ENCODE measurements around the gene OPCML.

The OPCML gene

GRCh38 chr11:132744771-132745170 lies 787.5 kb downstream of the OPCML start:
- DNase-seq (ENCODE audit: low read depth in 2 of 2) = peak; percentile 50 to 54

GRCh38 chr11:132743601-132744000 lies 788.7 kb downstream of the OPCML start:
- DNase-seq (ENCODE audit: low read depth in 2 of 2) = no peak

- no peak for DNase-seq (ENCODE audit: low read depth in 2 of 2)
Measured at GRCh38 chr11:132742929-132743328, 789.4 kb downstream of the OPCML start.

- DNase-seq (ENCODE audit: low read depth in 2 of 2) = peak; percentile 96
Measured at GRCh38 chr11:132734217-132734616, 798.1 kb downstream of the OPCML start.

- no peak for DNase-seq (ENCODE audit: low read depth in 2 of 2)
Measured at GRCh38 chr11:132728026-132728425, 804.3 kb downstream of the OPCML start.

- DNase-seq (ENCODE audit: low read depth in 2 of 2) = no peak
Measured at GRCh38 chr11:132721526-132721925, 810.8 kb downstream of the OPCML start.

- no peak for DNase-seq (ENCODE audit: low read depth in 2 of 2)
Measured at GRCh38 chr11:132719684-132720083, 812.6 kb downstream of the OPCML start.

GRCh38 chr11:132718711-132719671 lies 813.3 kb downstream of the OPCML start:
- peak in 1 of 2 experiments; percentile 28 for DNase-seq (ENCODE audit: low read depth in 2 of 2)

GRCh38 chr11:132717824-132718223 lies 814.5 kb downstream of the OPCML start:
- no peak for DNase-seq (ENCODE audit: low read depth in 2 of 2)

GRCh38 chr11:132716037-132716436 lies 816.3 kb downstream of the OPCML start:
- DNase-seq (ENCODE audit: low read depth in 2 of 2) = no peak

- no peak for DNase-seq (ENCODE audit: low read depth in 2 of 2)
Measured at GRCh38 chr11:132714859-132715440, 817.4 kb downstream of the OPCML start.

GRCh38 chr11:132712466-132712865 lies 819.8 kb downstream of the OPCML start:
- DNase-seq (ENCODE audit: low read depth in 2 of 2) = no peak

GRCh38 chr11:132704781-132705375 lies 827.4 kb downstream of the OPCML start:
- DNase-seq (ENCODE audit: low read depth in 2 of 2) = no peak

GRCh38 chr11:132692891-132693290 lies 839.4 kb downstream of the OPCML start:
- no peak for DNase-seq (ENCODE audit: low read depth in 2 of 2)

- DNase-seq (ENCODE audit: low read depth in 2 of 2) = no peak
Measured at GRCh38 chr11:132691848-132692550, 840.3 kb downstream of the OPCML start.

- DNase-seq (ENCODE audit: low read depth in 2 of 2) = no peak
Measured at GRCh38 chr11:132686886-132687285, 845.4 kb downstream of the OPCML start.

- peak; percentile 68 to 72 for DNase-seq (ENCODE audit: low read depth in 2 of 2)
Measured at GRCh38 chr11:132685174-132685611, 847.1 kb downstream of the OPCML start.

- DNase-seq (ENCODE audit: low read depth in 2 of 2) = no peak
Measured at GRCh38 chr11:132683602-132684001, 848.7 kb downstream of the OPCML start.

GRCh38 chr11:132681971-132682370 lies 850.3 kb downstream of the OPCML start:
- DNase-seq (ENCODE audit: low read depth in 2 of 2) = no peak

- no peak for DNase-seq (ENCODE audit: low read depth in 2 of 2)
Measured at GRCh38 chr11:132680584-132680983, 851.7 kb downstream of the OPCML start.

GRCh38 chr11:132674151-132674550 lies 858.1 kb downstream of the OPCML start:
- DNase-seq (ENCODE audit: low read depth in 2 of 2) = no peak

- no peak for DNase-seq (ENCODE audit: low read depth in 2 of 2)
Measured at GRCh38 chr11:132671851-132672370, 860.4 kb downstream of the OPCML start.
